GM18858 (cell line): ENCODE data around the gene GNAI3.
A peak's percentile ranks its signal among the peaks of the same experiment; 100 is the strongest.

Source experiments
- ATAC-seq: cut with Tn5 transposase; IDR thresholded peaks from one replicate; pipeline ENCODE4 v1.9.1; 2021; ENCODE audit not compliant: unreplicated experiment

Gene GNAI3

DNA sequence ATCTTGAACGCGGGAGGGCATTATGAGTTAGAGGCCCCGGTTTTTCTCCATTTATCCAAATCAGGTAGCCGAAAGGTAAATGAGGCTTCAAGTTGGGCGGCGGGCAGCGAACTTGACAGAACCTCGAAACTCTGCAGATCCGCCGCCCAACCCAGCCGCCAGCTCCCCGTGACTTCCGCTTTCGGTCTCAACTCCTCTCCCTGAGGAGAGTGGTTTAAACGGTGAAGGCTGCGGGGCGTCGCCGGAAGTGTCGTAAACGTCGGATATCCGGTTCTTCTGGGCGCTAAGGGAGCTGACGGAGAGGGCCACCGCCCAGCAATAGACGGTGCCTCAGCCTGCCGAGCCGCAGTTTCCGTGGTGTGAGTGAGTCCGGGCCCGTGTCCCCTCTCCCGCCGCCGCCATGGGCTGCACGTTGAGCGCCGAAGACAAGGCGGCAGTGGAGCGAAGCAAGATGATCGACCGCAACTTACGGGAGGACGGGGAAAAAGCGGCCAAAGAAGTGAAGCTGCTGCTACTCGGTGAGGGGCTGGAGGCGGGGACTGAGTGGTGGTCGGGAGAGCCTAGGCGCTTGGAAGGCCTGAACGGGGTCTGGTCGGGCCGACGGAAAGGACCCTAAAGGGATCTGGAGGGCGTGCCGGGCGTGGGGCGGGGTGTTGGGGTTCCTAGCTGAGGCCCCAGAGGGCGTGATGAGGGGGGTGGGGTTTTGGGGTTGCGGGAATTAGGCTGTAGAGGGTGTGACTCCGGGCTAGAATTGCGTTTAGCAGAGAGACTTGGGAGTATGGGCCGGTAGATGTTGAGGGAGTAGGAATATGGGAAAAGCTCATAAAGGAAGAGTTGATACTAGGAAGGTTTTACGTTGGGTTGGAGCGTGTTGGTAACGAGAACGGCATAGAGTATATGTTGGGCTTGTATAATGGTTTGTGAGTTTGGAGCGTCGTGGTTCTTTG lies at the start of gene GNAI3:
TSS of gene GNAI3 (plus strand) at position 295 of the 947 bp plus-strand sequence. CDS start at position 401, 106 bp downstream.
- peak; percentile 89 for ATAC-seq

DNA sequence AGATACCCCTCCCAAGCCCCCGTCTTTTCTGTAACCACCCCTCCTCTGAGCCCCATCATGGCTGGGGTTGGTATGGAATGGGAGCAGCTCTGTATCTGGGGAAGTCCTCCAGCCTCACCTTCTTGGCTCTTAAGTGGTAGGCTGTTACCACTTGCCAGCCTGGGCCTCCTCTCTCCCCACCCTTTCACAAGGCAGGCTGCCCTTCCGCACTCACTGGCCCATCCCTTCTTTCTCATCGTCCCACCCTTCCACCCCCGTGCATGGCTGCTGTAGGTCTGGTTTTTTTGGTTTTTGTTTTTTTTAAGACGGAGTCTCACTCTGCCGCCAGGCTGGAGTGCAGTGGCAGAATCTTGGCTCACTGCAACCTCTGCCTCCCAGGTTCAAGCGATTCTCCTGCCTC lies 49.3 kb upstream of the GNAI3 start:
- ATAC-seq, result no peak

DNA sequence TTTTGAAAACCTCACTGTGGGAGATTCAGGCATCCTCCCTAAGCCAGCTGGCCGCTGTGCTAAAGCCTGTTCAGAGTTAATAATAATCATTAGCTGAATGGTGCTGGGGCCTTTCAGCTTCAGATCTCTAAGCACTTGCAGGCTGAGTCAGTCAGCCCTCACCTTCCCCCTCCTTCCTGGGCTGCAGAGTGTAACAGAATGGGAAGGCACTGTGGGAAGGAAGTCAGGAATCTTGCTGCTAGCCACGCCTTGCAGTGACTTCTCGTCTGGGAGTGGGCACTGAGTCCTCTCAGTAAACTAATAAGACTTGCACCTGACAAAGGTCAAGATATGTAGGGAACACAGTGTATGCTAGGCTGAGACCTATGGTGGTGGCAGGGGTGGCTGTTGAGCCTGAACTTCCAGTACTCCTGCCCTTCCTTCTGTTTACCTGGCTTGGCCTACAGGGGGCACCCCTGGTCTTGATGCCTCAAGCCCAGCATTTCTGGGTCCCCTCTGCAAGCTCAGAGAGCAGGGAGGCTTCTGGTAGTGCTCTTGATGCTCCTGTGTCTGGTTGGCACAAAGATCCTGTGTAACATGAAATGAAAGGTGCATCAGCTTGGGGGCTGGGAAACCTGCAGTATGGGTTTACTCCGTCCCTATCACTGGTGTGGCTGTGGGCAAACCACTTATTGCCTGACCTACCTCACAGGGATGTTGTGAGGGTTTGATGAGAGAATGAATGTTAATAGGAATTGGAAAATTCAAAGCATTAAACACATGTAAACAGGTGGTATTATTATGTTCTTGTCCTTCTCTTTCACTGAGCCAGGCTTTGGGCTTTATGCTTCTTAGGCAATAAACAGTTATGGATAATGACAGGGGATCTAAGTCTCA lies 48.5 kb upstream of the GNAI3 start:
- ATAC-seq, result no peak

DNA sequence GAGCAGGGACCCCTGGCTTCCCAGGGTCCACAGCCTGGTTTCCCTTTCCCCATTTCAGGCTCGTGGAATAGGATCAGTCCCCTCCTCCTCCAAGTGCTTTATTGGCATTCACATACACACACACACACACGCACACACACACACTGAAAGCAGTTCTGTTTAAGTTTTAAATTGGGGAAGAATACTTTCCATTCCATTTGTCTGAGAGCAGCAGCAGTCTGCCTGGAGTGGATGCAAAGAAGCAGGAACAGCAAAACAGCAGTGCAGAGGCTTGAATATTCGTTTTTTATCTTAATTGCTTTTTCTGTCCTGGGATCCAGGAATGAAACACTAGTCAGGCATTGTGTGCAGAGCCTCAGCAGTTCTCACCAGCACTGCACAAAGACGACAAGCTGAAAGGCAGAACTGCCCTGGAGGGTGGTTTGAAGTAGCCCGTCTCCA lies 47.5 kb upstream of the GNAI3 start:
- ATAC-seq, result no peak

DNA sequence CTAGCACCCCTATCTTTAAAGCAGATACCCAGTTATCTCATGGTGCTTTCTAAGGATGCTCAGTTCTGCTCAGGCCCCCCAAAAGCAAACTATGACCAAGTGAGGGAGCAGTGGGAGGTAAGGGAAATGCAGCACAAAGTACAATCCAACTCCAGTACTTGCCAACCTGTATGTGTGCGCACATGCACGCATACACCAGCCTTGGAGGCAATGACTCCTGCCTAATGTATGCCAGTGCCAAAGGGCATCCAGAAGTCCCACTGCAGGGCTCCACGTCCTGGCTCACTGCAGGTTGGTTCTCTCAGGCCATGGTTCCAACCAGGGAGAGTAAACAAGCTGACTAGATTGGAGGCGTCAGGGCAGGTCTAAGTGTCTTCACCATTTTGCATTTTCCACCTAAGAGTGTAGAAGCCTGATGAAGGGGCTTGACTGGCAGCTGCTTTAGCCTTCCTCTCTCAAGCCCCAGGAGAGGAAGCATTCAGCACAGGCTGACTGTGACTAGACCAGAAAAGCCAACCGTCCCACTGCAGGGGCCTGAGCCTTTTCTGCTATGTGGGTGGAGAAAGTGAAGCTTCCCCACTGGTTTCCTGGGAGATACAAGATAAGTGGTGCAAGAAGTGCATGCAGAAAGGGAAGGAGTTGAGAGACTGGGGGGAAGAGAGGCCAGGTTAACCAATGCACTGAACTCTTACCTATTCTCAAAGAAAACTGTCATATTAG lies 46.6 kb upstream of the GNAI3 start:
- ATAC-seq, result no peak

DNA sequence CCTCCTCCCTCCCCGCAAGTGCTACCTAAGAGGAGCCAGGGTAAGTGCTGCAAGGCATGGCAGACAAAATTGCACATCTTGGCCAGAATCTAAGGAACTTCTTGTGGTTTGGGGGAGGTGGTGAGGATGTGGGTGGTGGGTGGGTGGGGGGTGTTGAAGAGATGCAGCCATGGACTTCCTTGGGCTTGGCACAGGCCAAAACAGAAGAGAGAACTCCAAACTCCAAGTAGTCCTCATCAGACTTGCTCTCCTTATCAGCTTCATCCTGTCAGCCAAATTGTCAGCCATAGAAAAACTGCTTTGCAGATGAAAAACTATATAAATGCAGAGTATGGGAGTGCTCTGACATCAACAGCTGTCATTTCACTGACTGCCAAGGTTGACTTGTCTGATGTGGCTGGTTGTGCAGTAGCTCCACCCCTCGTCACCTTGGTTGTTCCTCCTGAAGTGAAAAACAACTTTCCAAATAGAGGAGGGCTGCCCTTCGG lies 46.0 kb upstream of the GNAI3 start:
- ATAC-seq, result no peak

DNA sequence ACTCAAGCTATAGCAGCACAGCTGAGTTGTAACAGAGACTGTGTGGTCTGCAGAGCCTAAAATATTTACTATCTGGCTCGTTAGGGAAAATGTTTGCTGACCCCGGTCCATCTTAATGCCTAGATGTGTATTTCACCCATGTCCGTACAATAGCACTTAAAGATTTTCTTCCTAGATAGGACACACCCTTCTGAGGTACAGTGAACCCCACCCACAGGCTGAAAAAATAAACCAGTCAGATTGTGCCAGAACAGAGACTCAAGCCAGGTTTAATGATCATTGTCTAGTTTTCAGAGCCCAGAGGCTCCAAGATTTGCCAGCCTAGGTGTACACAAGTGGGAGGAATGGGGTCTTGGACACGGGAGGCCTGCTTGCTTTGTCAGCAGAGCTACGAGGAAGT lies 44.5 kb upstream of the GNAI3 start:
- ATAC-seq, result no peak

DNA sequence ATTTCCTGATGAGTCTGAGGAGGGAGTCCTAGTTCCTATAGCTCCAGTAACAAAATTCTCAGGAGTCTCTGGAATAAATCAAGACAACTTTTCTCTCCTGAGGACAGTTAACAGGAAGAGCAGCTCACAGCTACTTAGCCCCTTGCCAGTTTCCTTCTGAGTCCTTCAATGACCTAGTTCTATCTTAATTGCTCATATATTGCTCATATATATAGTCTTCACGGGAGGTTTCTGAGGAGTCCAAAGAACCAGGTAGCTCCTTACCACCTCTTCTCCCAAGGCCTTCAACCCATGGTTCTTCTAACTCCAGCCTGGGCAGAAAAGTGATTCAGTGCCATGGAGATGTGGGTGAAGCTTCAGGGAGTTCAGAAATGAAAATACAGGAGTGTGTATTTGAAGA lies 43.4 kb upstream of the GNAI3 start:
- ATAC-seq, result no peak

DNA sequence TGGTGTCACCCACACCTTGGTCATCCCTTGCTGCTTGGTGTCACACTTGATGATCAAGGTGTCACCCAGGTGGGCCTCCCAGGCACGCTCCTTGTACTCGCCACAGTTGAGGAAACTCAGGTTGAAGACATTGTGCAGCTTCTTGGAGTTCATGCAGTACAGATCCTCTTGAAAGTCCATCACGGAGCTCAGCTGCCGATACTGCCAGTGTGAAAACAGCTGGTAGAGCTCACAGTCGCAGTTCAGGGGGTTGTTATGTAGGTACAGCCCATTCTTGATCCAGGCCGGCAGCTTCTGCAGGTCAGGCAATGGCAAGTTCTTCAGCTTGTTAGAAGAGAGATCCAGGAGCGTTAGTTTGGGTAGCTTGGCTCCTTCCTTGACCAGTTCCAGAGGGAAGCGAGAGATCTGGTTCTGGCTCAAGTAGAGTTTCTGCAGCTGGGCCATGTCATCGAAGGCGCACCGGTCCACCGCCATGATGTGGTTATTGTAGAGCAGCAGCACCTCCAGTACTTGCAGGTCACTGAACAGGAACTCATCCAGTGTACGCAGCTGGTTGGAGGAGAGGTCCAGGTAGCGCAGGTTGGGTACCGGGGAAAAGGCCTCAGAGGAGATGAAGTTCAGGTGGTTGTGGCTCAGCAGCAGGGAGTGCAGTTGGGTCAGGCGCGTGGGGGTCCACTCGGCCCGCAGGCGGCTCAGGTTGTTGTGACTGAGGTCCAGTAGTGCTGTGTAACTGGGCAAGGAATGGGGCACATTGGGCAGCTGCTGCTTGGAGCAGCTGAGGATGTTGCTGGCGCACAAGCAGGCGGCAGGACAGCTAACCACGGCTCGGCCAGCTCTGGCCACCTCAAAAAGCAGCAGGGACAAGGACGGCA lies 40.2 kb upstream of the GNAI3 start:
- no peak for ATAC-seq

DNA sequence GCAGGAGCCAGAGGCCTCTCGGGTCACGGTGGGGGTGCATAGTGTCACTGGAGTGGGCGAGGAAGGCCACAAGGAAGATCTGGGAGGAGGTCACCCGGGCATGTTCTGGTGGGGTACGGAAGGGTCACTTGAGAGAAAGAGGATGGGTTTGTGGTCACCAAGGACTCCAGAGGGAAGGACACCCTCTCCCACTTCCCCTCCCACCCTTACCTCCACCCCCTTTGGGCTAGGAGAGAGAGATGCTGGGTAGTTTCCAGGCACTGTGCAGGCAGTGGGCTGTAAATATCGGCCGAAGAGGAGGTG lies 39.6 kb upstream of the GNAI3 start:
- no peak for ATAC-seq

DNA sequence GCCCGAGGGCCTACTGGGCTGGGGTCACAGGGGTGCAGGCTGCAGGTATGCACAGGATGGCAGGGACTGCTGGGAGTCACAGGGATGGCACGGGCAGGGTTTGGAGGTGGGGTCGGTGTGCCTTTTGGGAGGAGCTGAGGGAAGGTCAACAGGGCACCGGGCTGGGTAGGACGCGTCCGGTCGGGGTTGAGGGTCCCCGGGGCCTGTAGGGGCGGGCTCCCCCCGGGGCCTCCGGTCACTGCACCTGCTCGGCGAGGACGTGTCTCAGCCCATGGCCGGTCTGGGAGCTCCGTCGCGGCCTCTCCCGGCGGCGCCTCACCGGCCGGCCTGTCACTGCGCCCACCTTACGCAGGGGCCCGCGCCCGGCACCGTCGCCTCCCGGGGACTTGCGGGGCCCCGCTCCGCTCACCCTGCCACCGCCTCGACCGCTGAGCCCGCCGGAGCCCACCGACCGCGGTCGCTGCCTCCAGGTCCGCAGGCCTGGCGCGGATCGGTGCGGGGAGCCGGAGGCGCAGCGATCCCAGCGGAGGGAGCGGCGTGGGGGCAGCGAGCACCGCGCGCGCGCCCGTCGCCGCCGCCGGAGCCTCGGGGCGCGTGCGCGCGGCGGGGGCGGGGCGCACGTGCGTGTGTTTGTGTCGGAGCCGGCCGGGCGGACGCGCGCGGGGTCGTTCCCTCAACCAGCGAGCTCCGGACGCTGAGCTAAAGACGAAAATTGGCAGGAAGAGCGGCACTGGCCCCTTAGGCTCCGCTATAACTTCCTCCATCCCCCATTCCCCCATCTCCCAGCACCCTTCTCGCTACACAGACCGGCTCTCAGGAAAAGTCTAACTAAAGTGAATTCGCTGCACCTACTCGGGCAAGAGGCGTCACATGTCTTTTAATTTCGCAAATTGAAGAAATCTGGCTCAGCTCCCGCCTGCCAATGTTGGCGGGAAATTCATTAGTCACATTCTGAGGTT lies 39.0 kb upstream of the GNAI3 start, which contains the start of gene AMIGO1:
TSS of gene AMIGO1 (minus strand) at position 552 of the 959 bp plus-strand sequence. CDS start 815 bp downstream, outside the sequence.
- peak; percentile 42 for ATAC-seq

DNA sequence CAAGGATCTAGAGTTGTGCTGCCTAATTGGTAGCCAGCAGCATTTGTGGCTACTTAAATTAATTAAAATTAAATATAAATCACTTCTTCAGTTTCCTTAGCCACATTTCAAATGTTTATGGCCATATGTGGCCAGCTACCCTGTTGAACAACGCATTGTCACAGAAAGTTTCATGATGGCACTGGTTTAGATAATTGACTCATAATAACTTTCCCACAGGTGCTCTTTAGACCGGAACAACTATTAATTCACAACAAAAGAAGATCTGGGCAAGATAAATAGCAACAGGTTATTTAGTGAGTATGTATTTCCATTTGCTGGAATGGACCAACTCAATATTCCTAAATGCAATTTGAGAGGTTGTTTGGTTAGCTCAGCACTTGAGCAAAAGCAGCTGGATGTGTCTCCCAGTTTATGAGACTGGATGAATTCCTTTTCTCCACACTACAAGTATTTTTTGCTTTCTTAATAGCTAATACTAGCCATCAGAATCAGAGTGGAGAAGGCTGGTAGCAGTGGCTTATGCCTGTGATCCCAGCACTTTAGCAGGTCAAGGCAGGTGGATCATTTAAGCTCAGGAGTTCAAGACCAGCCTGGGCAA lies 35.2 kb upstream of the GNAI3 start:
- ATAC-seq, result no peak

DNA sequence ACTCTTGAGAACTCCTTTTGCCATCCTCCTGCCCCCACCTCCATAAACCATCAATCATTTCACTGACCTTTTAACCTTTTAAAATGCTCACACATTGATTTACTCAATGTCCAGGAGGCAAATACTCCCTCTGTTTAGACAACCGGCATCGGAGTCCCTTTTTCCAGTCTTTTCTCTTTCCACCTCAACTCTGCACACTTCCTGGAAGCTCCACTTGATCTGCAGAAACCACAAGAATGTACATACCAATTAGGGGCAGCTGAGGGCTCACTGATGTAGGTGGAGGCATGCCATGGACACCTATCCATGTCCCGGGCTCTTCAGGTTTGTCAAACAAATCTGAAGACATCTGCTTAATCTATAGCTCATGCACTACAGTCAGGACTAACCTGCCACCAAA lies 33.6 kb upstream of the GNAI3 start:
- no peak for ATAC-seq

DNA sequence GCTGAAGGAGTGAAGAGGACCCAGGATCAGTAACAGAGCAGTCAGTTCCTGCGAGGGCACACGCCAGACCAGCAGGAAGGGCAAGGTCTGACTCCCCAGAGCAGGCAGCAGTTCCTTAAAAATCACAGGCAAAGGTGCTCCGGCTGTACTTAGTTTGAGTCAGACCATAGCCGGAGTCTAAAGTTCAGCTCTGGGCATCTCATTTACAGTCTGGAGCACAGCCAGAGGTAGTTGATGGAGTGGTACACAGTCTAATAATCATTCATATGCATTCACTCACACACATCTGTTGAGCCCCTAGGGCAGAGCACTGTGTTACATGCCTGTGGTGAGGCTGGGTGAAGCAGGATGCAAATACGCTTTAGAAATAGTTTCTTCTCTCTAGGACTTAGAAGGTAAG lies 31.5 kb upstream of the GNAI3 start:
- ATAC-seq, result no peak

DNA sequence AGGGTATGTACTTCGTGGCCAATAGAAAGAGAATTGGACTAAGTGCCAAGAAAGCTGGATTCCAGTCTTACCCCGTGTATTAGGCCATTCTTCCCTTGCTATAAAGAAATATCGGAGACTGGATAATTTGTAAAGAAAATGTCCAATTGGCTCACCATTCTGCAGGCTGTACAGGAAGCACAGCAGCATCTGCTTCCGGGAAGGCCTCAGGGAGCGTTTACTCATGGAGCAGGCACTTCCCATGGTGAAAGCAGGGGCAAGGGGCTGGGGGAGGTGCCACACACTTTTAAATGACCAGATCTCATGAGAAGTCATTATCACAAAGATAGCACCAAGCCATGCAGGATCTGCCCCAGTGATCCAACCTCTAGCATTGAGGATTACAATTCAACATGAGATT lies 31.1 kb upstream of the GNAI3 start:
- no peak for ATAC-seq

DNA sequence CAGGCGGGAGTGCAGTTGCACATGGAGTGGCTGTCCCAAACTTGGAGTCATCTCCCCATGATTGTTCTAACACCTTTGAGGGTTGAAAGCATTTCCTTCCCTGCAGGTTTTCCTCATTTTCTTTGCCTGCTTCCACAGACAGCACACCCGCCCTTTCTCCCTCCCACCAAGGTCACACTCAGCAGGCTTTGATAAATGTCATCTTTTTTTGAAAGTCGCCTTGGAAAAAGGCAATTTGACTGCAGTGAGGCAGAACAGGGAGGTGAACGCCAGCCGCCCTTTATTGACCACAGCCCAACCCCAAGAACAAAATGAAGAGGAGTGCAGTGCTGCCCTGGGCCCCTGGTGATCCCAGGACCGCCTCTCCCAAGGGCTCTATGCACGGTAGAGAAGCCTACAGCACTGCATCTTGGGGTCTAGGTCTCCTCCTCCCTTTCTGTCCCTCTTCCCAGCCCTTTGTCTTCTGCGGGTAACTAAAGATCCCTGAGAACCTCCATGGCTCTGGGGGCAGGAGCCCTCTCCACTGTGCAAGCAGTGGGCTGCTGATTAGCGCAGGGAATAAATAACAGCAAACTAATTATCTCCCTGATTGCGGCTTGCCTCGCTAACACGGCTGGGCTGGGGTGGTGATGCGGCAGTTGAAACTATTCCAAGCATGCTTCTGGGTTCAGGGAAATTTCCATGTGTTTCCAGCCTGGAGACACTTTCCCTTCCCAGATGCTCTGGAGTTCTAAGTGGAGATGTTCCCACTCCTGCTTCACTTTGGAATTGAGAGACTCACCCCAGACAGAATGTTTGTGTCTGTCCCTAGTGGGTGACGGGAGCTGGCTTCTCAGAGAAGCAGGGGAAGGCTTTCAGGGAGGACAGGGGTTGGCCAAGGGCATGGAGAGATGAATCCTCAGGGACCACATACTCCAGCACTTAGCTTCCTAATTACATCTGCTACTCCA lies 27.1 kb upstream of the GNAI3 start:
- no peak for ATAC-seq

DNA sequence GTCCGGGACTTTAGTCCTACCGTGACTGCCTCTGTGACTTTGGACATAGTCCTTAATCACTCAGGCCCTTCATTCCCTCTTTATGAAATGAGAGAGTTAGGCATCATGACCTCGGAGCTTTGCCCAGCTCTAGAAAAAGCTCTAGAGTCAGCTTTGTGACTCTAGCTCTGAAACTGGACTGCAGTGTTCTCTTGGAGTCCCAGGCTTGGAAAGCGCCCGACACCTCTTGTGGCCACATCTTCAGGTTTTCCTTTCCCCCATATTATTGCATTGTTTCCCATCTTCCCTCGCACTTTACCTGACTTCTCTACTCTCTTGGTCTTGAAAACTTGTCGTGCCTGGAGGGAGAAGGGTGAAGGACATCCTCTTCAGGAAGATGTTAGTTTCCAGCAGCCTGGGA lies 26.4 kb upstream of the GNAI3 start:
- no peak for ATAC-seq
